HL-60/S4 (cell line): ENCODE data around the gene ORAI1.
"Not testable (repeated sequence)": the region's sequence is repeated elsewhere in the genome, so short reads cannot be mapped to it uniquely, and the experiment has no call there.

Source experiments
- in situ Hi-C: fragments of 300-500 bp; cut with MboI; formaldehyde crosslinking; loops from 2 replicates; pipeline ENCODE4 v1.14.3; 2022; ENCODE audit warnings: low sequenced_read_pairs

ORAI1 gene

GRCh38 chr12:121626087-121626852, at the start of gene ORAI1:
Gene ORAI1, plus strand, starts transcription at chr12:121626530.
- in situ Hi-C loops: no loop called here

GRCh38 chr12:121576851-121577391, 49.4 kb upstream of the ORAI1 start:
- in situ Hi-C loops: no loop called here

DNA sequence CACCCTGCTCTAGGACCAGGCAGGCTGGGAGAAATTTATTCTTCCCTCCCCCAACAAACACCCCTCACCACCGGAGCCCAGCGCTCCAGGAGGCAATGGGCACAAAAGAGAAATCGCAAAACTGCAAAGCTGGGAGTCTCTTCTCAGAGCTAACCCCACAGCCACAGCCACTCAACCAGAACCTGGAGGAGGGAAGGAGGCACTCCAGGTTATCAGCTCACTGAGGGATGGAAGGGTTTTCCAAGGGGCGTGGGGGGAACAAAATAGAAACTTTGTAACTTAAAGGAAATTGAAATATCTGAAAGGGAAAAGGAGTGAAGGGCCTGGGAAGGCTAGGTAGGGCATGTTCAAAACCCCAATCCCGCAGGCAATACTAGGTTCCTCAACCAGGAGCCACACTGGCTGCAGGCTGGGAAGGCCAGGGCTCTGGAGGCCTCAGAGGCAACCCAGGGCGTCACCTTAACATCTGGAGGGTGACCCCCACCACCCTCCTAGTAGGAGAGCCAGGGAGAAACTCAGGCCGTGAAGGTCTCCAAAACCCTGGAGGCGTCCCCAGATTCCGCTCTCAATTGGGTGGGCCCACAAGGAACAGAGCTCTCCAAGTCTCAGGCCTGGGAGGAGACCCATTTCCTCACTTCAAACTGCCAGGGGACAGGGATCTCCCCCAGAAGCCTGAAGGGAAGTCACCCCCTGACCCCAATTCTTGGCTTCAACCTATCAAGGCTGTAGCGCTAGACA, 48.7 kb upstream of the ORAI1 start:
- in situ Hi-C loops: no loop called here

GRCh38 chr12:121578230-121579189, 47.8 kb upstream of the ORAI1 start:
- in situ Hi-C loops: no loop called here

GRCh38 chr12:121579190-121579791, 47.0 kb upstream of the ORAI1 start:
- in situ Hi-C loops: no loop called here

DNA sequence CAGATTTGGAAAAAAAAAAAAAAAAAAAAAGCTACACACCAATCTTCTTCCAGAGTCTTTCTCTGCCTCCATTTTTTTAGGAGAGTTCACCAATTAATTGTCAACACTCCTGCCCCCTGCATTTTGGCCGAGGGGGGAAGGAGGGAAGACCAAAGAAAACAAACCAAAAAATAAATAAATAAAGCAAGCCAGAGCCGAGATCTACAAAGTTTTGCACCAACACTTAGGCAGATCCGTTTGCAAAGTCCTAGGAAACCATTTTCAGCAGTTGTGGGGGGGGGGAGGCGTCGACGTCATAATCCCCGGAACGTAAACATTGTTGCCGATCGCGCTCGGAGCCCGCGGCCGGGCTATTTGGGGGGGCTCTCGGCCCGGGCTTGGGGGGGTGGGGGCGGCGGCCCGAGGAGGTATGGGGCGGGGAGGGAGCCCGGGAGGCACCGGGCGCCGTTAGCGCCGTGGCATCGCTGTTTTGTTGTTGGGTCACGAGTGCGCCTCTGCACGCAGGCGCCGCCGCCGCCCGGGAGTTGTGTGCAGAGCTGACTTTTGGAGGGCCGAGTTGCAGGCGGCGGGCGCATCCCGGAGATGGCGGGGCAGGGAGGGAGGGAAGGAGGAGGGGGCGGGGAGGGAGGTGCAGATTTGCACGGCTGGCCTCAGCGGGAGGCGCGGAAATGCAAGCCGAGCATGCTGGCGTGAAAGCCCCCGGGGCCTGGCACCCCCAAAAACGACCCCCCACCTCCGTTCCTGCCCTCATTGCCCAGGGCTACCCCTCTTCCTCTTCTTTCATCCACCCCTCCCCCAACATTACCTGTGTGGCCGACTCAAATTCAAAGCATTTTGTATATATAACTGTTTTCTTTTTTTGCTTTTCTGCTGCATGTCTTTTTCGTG, 46.1 kb upstream of the ORAI1 start:
- in situ Hi-C loops: no loop called here

DNA sequence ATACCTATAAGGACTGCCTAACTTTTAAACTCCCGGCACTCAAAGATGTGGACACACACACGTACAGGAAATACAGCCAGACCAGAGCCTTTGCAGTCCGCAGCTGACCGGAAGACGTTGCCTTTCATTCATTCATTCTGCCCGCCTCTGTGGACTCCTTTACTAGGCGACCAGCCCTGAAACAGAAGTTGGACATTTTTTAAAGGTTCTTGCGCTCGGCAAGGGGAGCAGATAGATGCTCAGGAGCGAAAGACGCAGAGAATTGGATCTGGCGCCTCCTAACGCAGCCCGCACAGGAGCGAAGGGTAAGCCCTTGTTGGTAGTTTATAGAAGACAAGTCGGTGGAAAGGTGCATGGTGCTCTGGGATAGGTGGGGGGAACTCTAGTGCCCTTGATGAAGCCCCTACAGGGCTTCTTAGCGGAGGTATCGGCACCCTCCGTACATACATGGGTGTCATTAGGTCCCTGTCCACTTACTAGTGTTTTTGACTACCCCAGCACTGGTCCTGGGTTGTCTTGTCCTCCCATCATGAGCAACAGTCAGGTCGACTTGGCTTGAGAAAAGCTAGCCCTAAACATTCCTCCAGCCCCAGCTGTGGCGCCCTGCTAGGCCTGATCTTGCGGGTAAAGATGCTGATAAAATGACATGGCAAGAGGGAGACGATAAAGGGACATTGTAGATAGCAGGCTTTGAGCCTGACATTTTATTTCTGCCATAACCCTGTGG, 45.2 kb upstream of the ORAI1 start, which contains the start of gene KDM2B:
KDM2B (minus strand) TSS at position 65 of the 727 bp plus-strand sequence. CDS start 112 bp downstream, outside the sequence.
- in situ Hi-C loops: no loop called here

DNA sequence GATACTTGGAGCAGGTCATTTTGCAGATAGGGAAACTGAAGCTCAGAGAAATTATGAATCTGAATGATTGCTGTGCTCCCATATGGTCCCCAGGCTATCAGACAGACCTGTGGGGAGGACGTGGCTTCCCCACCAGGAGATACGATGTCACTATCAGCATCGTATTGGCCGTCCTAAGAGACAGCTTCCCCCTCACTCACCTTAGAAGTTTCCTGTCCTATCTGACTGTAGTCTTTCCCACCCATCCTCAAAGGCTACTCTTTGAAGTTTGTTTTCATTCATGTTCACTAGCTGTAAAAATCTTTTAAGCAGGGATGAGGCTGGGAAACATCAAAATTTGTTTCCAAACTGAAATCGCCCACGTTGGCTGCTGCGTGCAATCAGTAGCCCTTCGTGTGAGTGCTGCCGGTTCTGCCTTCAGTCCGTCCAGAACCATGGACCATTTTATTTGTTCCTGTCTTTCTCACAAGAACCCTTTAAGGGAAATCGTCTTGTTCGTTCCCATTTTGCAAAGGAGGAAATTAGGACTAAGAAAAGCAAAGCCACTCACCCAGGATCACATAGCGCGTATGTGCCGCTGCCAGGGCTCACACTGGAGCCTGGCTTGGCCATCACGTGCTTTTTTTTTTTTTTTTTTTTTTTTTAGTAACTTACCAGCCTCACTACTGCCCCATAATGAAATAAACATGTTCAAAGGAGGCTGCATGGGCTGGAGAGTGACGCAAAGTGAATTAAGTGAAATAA, 44.5 kb upstream of the ORAI1 start:
- in situ Hi-C loops: no loop called here

GRCh38 chr12:121582583-121583333, 43.6 kb upstream of the ORAI1 start:
- in situ Hi-C loops: no loop called here

- in situ Hi-C loops: not testable (repeated sequence)
Measured at GRCh38 chr12:121583334-121583661, 43.0 kb upstream of the ORAI1 start.

DNA sequence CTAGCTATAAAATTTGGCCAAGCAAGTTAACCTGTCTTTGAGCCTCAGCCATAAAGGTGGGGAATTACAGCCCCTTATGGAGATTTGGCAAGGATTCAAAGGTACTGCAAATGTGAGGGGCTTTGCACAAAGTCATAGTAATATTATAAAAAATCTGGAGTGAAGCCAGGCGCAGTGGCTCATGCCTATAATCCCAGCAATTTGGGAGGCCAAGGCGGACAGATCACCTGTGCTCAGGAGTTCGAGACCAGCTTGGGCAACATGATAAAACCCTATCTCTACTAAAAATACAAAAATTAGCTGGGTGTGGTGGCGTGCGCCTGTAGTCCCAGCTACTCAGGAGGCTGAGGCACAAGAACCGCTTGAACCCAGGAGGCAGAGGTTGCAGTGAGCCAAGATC, 41.4 kb upstream of the ORAI1 start:
- in situ Hi-C loops: not testable (repeated sequence)

- in situ Hi-C loops: no loop called here
Measured at GRCh38 chr12:121590476-121591143, 35.7 kb upstream of the ORAI1 start.

DNA sequence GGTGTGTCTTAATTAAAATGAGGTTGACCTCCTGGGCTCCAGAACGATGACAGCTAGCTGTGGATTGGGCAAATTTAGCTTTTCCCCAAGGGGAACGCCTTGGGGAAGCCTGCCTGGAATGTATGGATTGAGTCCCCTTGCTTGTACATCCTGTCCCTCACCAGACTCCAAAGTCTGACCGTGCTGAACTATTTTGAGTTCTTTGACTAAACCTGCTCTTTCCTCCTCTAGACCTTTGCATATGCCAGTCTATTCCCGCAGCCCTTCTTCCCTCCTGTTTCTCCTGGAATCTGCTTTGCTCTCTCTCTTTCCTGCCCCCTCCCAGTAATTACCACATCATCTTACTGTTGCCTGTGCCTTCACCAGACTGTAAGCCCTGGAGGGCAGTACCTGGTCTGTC, 34.0 kb upstream of the ORAI1 start:
- in situ Hi-C loops: no loop called here

GRCh38 chr12:121595520-121595919, 30.8 kb upstream of the ORAI1 start:
- in situ Hi-C loops: no loop called here

- in situ Hi-C loops: no loop called here
Measured at GRCh38 chr12:121596526-121596925, 29.8 kb upstream of the ORAI1 start.

- in situ Hi-C loops: no loop called here
Measured at GRCh38 chr12:121600702-121601336, 25.5 kb upstream of the ORAI1 start.
